T-helper 1 cell treated with Interleukin-12 subunit alpha and Interleukin-12 subunit beta and Interleukin-4 antibody, amounts not matched to agents 30 μg/mL and 1 μg/mL, for 36 hours (primary cell): ENCODE data around the gene PNCK.
A peak's percentile ranks its signal among the peaks of the same experiment; 100 is the strongest.
"Not testable (repeated sequence)": the region's sequence is repeated elsewhere in the genome, so short reads cannot be mapped to it uniquely, and the experiment has no call there.

Experiments
- H3K27ac Mint-ChIP-seq: one replicate; pipeline ENCODE4 v1.8.0; 2021; ENCODE audit warnings: mild to moderate bottlenecking, mixed read lengths
- H3K27me3 Mint-ChIP-seq: one replicate; pipeline ENCODE4 v1.8.0; 2021; ENCODE audit warnings: low read depth, mixed read lengths
- H3K36me3 Mint-ChIP-seq: one replicate; pipeline ENCODE4 v1.8.0; 2021; ENCODE audit warnings: low read depth, mixed read lengths
- H3K4me1 Mint-ChIP-seq: one replicate; pipeline ENCODE4 v1.8.0; 2021; ENCODE audit warnings: low read depth, mixed read lengths
- H3K4me3 Mint-ChIP-seq: one replicate; pipeline ENCODE4 v1.8.0; 2021; ENCODE audit warnings: mild to moderate bottlenecking, moderate library complexity, mixed read lengths
- H3K9me3 Mint-ChIP-seq: one replicate; pipeline ENCODE4 v1.8.0; 2021; ENCODE audit warnings: mixed read lengths

Gene PNCK

GRCh38 chrX:153703036-153703370, 29.4 kb upstream of the PNCK start:
- Mint-ChIP-seq H3K36me3 (peaks cover 8% of the 10 kb centered on the region), H3K9me3 (no peaks in the 10 kb centered on the region), H3K27me3 (no peaks in the 10 kb centered on the region), H3K4me3 (no peak overlapping the region), H3K4me1 (no peaks in the 10 kb centered on the region), H3K27ac (no peak overlapping the region)

GRCh38 chrX:153702336-153703035, 28.9 kb upstream of the PNCK start:
- Mint-ChIP-seq H3K27ac (no peak overlapping the region), H3K4me3 (no peak overlapping the region), H3K27me3 (no peaks in the 10 kb centered on the region), H3K36me3 (peaks cover 9% of the 10 kb centered on the region), H3K9me3 (no peaks in the 10 kb centered on the region), H3K4me1 (no peaks in the 10 kb centered on the region)

GRCh38 chrX:153701706-153702105, 28.1 kb upstream of the PNCK start:
- Mint-ChIP-seq H3K27me3 (no peaks in the 10 kb centered on the region), H3K9me3 (no peaks in the 10 kb centered on the region), H3K36me3 (peaks cover 14% of the 10 kb centered on the region), H3K27ac (no peak overlapping the region), H3K4me3 (no peak overlapping the region), H3K4me1 (no peaks in the 10 kb centered on the region)

GRCh38 chrX:153700967-153701366, 27.4 kb upstream of the PNCK start:
- H3K4me1 Mint-ChIP-seq: no peaks in the 10 kb centered on the region
- H3K36me3 Mint-ChIP-seq: peaks cover 14% of the 10 kb centered on the region
- H3K27me3 Mint-ChIP-seq: no peaks in the 10 kb centered on the region
- no peak overlapping the region for H3K4me3 Mint-ChIP-seq
- H3K9me3 Mint-ChIP-seq: no peaks in the 10 kb centered on the region
- H3K27ac Mint-ChIP-seq: no peak overlapping the region

- Mint-ChIP-seq H3K9me3 (no peaks in the 10 kb centered on the region), H3K4me3 (no peak overlapping the region), H3K27me3 (no peaks in the 10 kb centered on the region), H3K27ac (no peak overlapping the region), H3K36me3 (peaks cover 14% of the 10 kb centered on the region), H3K4me1 (no peaks in the 10 kb centered on the region)
These were observed 26.8 kb upstream of the PNCK start for GRCh38 chrX:153700376-153700945.

GRCh38 chrX:153699784-153700371, 26.3 kb upstream of the PNCK start:
- H3K27ac Mint-ChIP-seq, H3K4me1 Mint-ChIP-seq, H3K27me3 Mint-ChIP-seq, H3K9me3 Mint-ChIP-seq, H3K4me3 Mint-ChIP-seq: not testable (repeated sequence)
- peaks cover 14% of the 10 kb centered on the region for H3K36me3 Mint-ChIP-seq

GRCh38 chrX:153699210-153699783, 25.7 kb upstream of the PNCK start:
- H3K4me1 Mint-ChIP-seq, H3K27ac Mint-ChIP-seq, H3K4me3 Mint-ChIP-seq, H3K27me3 Mint-ChIP-seq, H3K9me3 Mint-ChIP-seq: not testable (repeated sequence)
- peaks cover 12% of the 10 kb centered on the region for H3K36me3 Mint-ChIP-seq

GRCh38 chrX:153697924-153698865, 24.6 kb upstream of the PNCK start:
- no peaks in the 10 kb centered on the region for H3K4me1 Mint-ChIP-seq
- H3K4me3 Mint-ChIP-seq: no peak overlapping the region
- H3K9me3 Mint-ChIP-seq: no peaks in the 10 kb centered on the region
- peaks cover 9% of the 10 kb centered on the region for H3K36me3 Mint-ChIP-seq
- no peaks in the 10 kb centered on the region for H3K27me3 Mint-ChIP-seq
- no peak overlapping the region for H3K27ac Mint-ChIP-seq

GRCh38 chrX:153696986-153697722, 23.5 kb upstream of the PNCK start:
- not testable (repeated sequence) for H3K4me3 Mint-ChIP-seq, H3K9me3 Mint-ChIP-seq, H3K4me1 Mint-ChIP-seq, H3K36me3 Mint-ChIP-seq, H3K27me3 Mint-ChIP-seq
- peak overlapping the region; percentile 62 for H3K27ac Mint-ChIP-seq

GRCh38 chrX:153696538-153696937, 22.9 kb upstream of the PNCK start:
- H3K27ac Mint-ChIP-seq, H3K36me3 Mint-ChIP-seq, H3K4me1 Mint-ChIP-seq, H3K27me3 Mint-ChIP-seq, H3K4me3 Mint-ChIP-seq, H3K9me3 Mint-ChIP-seq: not testable (repeated sequence)

GRCh38 chrX:153696100-153696499, 22.5 kb upstream of the PNCK start:
- no peaks in the 10 kb centered on the region for H3K27me3 Mint-ChIP-seq
- no peak overlapping the region for H3K27ac Mint-ChIP-seq
- H3K4me1 Mint-ChIP-seq: no peaks in the 10 kb centered on the region
- H3K9me3 Mint-ChIP-seq: no peaks in the 10 kb centered on the region
- H3K4me3 Mint-ChIP-seq: no peak overlapping the region
- peaks cover 9% of the 10 kb centered on the region for H3K36me3 Mint-ChIP-seq

- Mint-ChIP-seq H3K4me1 (no peaks in the 10 kb centered on the region), H3K36me3 (peaks cover 9% of the 10 kb centered on the region), H3K27me3 (peaks cover 2% of the 10 kb centered on the region), H3K27ac (no peak overlapping the region), H3K4me3 (no peak overlapping the region), H3K9me3 (no peaks in the 10 kb centered on the region)
These were observed 21.2 kb upstream of the PNCK start for GRCh38 chrX:153694687-153695270.

- H3K36me3 Mint-ChIP-seq, H3K27ac Mint-ChIP-seq, H3K4me1 Mint-ChIP-seq, H3K9me3 Mint-ChIP-seq, H3K4me3 Mint-ChIP-seq, H3K27me3 Mint-ChIP-seq: not testable (repeated sequence)
These were observed 20.6 kb upstream of the PNCK start for GRCh38 chrX:153694256-153694655.
